ACC112 (cell line): Measurements from ENCODE around the gene GSTA5.
"Not testable (repeated sequence)": the region's sequence is repeated elsewhere in the genome, so short reads cannot be mapped to it uniquely, and the experiment has no call there.

Experiments
- H2AFZ ChIP-seq: fragments of 200-600 bp; sonication (generic); one replicate; pipeline ENCODE4 v1.6.0; 2017; ENCODE audit warnings: antibody characterized with exemption, low read length; ENCODE audit not compliant: unreplicated experiment
- H3K27ac ChIP-seq: fragments of 200-600 bp; sonication (generic); 2 replicates; pipeline ENCODE4 v1.5.1; 2014; ENCODE audit warnings: low read depth, mild to moderate bottlenecking, antibody characterized with exemption, low read length, moderate library complexity
- H3K27me3 ChIP-seq: fragments of 200-600 bp; sonication (generic); 2 replicates; pipeline ENCODE4 v1.6.1; 2014; ENCODE audit warnings: mild to moderate bottlenecking, antibody characterized with exemption, low read length, moderate library complexity, mixed read lengths; ENCODE audit not compliant: insufficient read depth
- H3K36me3 ChIP-seq: fragments of 200-600 bp; sonication (generic); 2 replicates; pipeline ENCODE4 v1.6.1; 2016; ENCODE audit warnings: mild to moderate bottlenecking, antibody characterized with exemption, low read length, moderate library complexity, mixed read lengths; ENCODE audit not compliant: insufficient read depth
- H3K4me1 ChIP-seq: fragments of 200-600 bp; sonication (generic); one replicate; pipeline ENCODE4 v1.6.1; 2016; ENCODE audit warnings: low read length, mixed read lengths; ENCODE audit not compliant: insufficient read depth, unreplicated experiment, control insufficient read depth
- H3K4me3 ChIP-seq: fragments of 200-600 bp; sonication (generic); 2 replicates; pipeline ENCODE4 v1.5.1; 2014; ENCODE audit warnings: mild to moderate bottlenecking, low read depth, low read length
- H3K79me2 ChIP-seq: fragments of 200-600 bp; sonication (generic); one replicate; pipeline ENCODE4 v1.6.0; 2016; ENCODE audit warnings: low read length; ENCODE audit not compliant: control insufficient read depth, unreplicated experiment, insufficient read depth

GSTA5 gene

DNA sequence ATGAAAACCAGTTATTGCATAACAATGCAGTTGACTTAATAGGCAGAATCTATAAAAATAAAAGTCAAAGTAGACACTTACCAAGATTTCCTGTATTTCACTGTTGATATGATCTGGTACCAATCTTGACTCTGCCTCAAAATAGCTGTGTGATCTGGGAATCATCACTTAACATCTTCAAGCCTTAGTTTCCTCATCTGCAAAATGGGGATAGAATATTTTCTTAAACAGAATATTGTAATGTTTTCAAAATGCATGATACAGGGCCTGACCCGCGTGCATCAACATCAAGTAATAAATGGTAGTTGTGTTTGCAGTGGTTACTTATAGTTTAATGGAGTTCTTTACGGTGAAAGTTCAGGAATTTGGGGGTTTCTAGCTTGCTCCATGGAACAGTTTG is 26.1 kb downstream of the GSTA5 start:
- H3K27ac ChIP-seq, H3K4me3 ChIP-seq, H3K36me3 ChIP-seq, H3K4me1 ChIP-seq, H3K79me2 ChIP-seq, H3K27me3 ChIP-seq, H2AFZ ChIP-seq: not testable (repeated sequence)

DNA sequence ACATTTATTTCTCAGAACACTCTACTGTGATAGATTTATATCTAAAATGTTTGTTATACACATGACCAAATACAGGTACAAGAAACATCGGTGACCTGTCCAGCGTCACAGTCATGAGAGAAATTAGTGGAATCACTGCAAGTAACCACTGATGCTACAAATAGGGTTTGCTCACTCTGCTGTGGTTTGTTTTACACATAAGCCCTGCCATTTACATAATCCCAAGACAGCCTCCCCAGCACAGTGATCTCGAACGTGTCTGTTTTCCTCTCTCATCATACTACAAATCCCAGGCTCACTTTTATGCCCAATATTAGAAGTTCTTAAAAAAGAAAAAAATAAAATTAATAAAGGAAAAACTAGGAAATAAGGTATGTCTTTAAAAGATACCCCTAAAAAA is 30.8 kb downstream of the GSTA5 start:
- not testable (repeated sequence) for H3K27ac ChIP-seq, H3K4me3 ChIP-seq, H3K27me3 ChIP-seq, H2AFZ ChIP-seq, H3K79me2 ChIP-seq, H3K4me1 ChIP-seq, H3K36me3 ChIP-seq

- H2AFZ ChIP-seq = no peak overlapping the region
- no peaks in the 10 kb centered on the region for H3K36me3 ChIP-seq
- no peak overlapping the region for H3K4me3 ChIP-seq
- H3K27me3 ChIP-seq = no peaks in the 10 kb centered on the region; the same call in 1 of the 2 replicates
- no peaks in the 10 kb centered on the region for H3K4me1 ChIP-seq
- no peak overlapping the region for H3K27ac ChIP-seq
- H3K79me2 ChIP-seq = no peaks in the 10 kb centered on the region
Observed at GRCh38 chr6:52808660-52809059, 32.0 kb downstream of the GSTA5 start.

DNA sequence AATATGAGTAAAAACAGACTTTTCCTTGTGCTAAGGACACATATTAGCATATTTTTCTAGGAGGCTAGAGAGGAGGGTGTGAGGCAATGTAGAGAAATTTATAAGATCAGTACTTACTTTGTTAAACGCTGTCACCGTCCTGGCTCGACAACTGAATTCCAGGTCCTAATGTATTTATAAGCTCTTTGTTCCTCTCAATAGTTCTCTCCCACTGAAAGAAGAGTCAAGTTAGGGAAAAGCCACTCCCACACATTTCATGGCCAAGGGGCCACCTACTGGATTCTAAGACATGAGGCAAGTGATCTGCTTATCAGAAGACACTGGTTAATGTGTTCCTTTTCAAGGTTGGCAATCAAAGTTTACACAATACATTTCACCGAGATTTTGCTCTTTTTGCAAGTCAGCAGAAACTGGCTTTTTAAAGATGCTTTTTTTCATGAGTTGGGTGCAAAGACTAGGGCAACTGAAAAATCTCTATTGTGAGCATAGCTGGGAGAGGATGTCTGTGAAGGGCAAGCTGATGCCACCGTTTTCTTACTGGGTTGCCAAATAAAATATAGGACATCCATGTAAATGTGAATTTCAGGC is 36.9 kb downstream of the GSTA5 start, which contains the start of gene GSTA1:
GSTA1 (minus strand) TSS at position 149 of the 588 bp plus-strand sequence. CDS start 4,549 bp downstream, outside the sequence.
- not testable (repeated sequence) for H3K79me2 ChIP-seq, H3K27ac ChIP-seq, H3K36me3 ChIP-seq, H2AFZ ChIP-seq, H3K4me1 ChIP-seq, H3K4me3 ChIP-seq
- H3K27me3 ChIP-seq = peaks cover 12% of the 10 kb centered on the region; the same call in 1 of the 2 replicates

- H3K4me3 ChIP-seq = no peak overlapping the region
- no peaks in the 10 kb centered on the region for H3K4me1 ChIP-seq
- peaks cover 12% of the 10 kb centered on the region; the same call in 1 of the 2 replicates for H3K27me3 ChIP-seq
- no peaks in the 10 kb centered on the region for H3K79me2 ChIP-seq
- H3K36me3 ChIP-seq = no peaks in the 10 kb centered on the region
- H2AFZ ChIP-seq = no peak overlapping the region
- H3K27ac ChIP-seq = no peak overlapping the region
Observed at GRCh38 chr6:52802806-52803205, 37.8 kb downstream of the GSTA5 start.

GRCh38 chr6:52801188-52801841 is 39.3 kb downstream of the GSTA5 start:
- H3K4me1 ChIP-seq = no peaks in the 10 kb centered on the region
- peaks cover 12% of the 10 kb centered on the region; the same call in 1 of the 2 replicates for H3K27me3 ChIP-seq
- H2AFZ ChIP-seq = no peak overlapping the region
- H3K27ac ChIP-seq = no peak overlapping the region
- no peaks in the 10 kb centered on the region for H3K36me3 ChIP-seq
- H3K4me3 ChIP-seq = no peak overlapping the region
- H3K79me2 ChIP-seq = no peaks in the 10 kb centered on the region

- H2AFZ ChIP-seq, H3K36me3 ChIP-seq, H3K27ac ChIP-seq, H3K79me2 ChIP-seq, H3K4me3 ChIP-seq, H3K4me1 ChIP-seq: not testable (repeated sequence)
- H3K27me3 ChIP-seq = peaks cover 12% of the 10 kb centered on the region; the same call in 1 of the 2 replicates
Observed at GRCh38 chr6:52799272-52799671, 41.3 kb downstream of the GSTA5 start.

GRCh38 chr6:52794366-52794765 is 46.2 kb downstream of the GSTA5 start:
- H3K4me3 ChIP-seq, H3K36me3 ChIP-seq, H3K4me1 ChIP-seq, H3K27me3 ChIP-seq, H3K27ac ChIP-seq, H3K79me2 ChIP-seq, H2AFZ ChIP-seq: not testable (repeated sequence)

GRCh38 chr6:52790861-52791260 is 49.8 kb downstream of the GSTA5 start:
- Histone ChIP-seq H3K27me3 (peaks cover 10% of the 10 kb centered on the region; the same call in 1 of the 2 replicates), H3K4me1 (no peaks in the 10 kb centered on the region), H2AFZ (no peak overlapping the region), H3K36me3 (no peaks in the 10 kb centered on the region), H3K27ac (no peak overlapping the region), H3K79me2 (no peaks in the 10 kb centered on the region), H3K4me3 (no peak overlapping the region)

DNA sequence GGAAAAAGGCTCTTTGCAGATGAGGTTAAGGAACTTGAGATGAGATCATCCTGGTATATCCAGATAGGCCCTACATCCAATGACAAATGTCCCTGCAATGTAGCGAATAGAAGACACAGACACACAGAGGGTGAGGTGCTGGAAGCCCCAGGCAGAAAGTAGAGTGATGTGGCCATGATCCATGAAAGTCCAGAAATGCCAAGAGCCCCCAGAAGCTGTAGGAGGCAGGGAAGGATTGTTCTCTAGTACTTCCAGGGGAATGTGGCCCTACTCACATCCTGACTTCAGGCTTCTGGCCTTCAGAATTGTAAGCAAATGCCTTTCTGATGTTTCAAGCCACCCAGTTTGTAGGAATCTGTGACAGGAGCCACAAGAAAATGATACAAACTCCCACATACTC is 51.0 kb downstream of the GSTA5 start:
- not testable (repeated sequence) for H3K4me3 ChIP-seq, H3K36me3 ChIP-seq, H3K27me3 ChIP-seq, H2AFZ ChIP-seq, H3K4me1 ChIP-seq, H3K27ac ChIP-seq, H3K79me2 ChIP-seq

GRCh38 chr6:52788478-52788877 is 52.1 kb downstream of the GSTA5 start:
- Histone ChIP-seq H3K4me1 (no peaks in the 10 kb centered on the region), H3K79me2 (no peaks in the 10 kb centered on the region), H3K4me3 (no peak overlapping the region), H3K36me3 (no peaks in the 10 kb centered on the region), H3K27me3 (peaks cover 6% of the 10 kb centered on the region; the same call in 1 of the 2 replicates), H3K27ac (no peak overlapping the region), H2AFZ (no peak overlapping the region)
